HG03378 (cell line): ENCODE data around the gene PSMD13.
"Not testable (repeated sequence)": the region's sequence is repeated elsewhere in the genome, so short reads cannot be mapped to it uniquely, and the experiment has no call there.

ENCODE experiments used
- ATAC-seq: cut with Tn5 transposase; IDR thresholded peaks from one replicate; pipeline ENCODE4 v1.9.1; 2021; ENCODE audit warnings: mild to moderate bottlenecking, moderate library complexity; ENCODE audit not compliant: unreplicated experiment

Gene PSMD13

DNA sequence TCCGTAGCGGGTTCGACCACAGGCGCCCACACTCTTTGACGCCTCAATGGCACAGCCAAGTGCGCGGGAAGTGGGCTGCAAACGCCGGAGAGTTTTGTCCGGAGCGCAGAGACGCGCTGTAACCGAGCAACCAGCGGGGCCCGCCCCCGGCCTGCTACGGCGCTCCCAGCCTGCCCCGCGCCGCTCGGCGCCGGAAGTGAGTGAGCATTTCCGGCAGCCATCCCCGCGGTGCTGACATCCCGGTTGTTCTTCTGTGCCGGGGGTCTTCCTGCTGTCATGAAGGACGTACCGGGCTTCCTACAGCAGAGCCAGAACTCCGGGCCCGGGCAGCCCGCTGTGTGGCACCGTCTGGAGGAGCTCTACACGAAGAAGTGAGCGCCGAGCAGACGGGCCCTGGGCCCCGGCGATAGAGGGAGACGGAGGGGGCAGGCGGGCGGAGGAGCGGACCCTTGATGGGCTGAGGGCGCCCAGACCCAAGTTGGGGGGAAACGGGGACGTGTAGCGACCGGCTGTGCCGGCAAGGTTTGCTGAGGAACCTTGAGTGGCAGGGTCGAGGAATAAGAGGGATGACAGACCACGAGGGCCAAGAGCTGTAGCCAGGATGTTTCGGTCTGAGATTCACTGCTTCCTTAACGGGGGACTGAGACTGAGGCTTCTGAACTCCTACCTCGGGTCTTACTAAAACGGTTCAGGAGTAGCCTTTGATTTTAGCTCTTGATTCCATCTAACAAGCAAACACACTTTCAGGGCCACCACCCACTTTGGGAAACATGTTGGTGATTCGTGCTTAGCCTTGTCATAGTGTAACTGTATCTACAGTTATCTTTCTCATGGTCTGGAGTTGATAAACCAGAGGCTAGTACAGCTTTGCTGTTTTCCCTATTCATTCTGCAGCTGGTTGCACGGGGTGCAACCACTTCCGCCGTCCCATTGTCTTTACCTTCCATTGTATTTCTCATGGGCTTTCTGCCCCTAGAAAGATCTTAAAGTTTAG lies at the start of gene PSMD13:
Gene PSMD13 (plus strand): TSS at position 203 of the 994 bp plus-strand sequence. CDS start 74 bp downstream, at position 277.
- peak; percentile 52 for ATAC-seq

DNA sequence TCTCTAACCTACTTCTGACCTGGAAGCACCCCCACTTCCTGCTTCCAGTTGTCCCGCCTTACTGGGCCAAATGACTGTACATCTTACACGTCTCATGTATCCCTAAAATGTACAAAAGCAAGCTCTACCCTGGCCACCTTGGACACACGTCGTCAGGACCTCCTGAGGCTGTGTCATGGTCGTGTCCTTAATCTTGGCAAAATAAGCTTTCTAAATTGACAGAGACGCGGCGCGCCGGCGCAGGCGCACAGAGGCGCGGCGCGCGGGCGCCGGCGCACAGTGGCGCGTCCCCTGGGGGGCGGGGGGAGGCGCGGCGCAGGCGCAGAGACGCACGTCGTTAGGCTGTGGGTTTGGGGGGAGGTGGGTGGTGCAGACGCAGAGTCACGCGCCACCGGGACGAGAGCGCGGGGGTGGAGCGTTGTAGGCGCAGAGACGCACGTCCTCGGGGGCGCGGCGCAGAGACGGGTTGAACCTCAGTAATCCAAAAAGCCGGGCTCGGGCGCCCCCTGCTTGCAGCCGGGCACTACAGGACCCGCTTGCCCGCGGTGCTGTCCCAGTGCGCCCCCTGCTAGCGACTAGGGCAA lies 47.5 kb upstream of the PSMD13 start:
- ATAC-seq = not testable (repeated sequence)

DNA sequence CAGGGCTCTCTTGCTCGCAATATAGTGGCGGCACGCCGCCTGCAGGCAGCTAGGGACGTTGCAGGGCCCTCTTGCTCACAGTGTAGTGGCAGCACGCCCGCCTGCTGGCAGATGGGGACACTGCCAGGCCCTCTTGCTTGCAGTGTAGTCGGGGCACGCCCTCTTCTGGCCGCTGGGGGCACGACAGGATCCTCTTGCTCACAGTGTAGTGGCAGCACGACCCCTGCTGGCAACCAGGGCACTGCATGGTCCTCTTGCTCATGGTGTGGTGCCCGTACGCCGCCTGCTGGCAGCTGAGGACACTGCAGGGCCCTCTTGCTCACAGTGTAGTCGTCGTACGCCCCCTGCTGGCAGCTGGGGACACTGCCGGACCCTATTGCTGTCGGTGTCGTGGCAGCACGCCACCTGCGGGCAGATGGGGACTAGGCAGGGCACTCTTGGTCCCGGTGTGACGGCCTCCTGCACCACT lies 46.9 kb upstream of the PSMD13 start:
- peak; percentile 67 for ATAC-seq

DNA sequence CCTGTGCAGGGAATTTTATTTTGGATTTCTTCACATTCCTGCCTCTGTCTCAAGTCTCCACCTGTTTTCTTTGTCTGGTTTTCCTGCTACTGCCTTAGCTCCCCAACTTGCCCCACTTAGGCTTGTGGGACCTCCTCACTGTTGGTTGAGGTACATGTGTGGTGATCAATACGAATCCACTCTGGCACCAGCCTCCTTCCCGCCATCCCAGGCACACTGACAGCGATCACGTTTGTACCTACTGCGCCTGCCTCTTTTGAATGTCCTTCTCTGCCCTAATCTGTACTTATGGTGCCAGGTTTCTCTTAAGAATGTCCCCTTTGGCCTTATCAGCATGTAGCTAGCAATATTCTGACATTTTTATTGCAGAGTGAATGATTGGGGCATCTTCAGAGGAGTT lies 46.2 kb upstream of the PSMD13 start:
- not testable (repeated sequence) for ATAC-seq

DNA sequence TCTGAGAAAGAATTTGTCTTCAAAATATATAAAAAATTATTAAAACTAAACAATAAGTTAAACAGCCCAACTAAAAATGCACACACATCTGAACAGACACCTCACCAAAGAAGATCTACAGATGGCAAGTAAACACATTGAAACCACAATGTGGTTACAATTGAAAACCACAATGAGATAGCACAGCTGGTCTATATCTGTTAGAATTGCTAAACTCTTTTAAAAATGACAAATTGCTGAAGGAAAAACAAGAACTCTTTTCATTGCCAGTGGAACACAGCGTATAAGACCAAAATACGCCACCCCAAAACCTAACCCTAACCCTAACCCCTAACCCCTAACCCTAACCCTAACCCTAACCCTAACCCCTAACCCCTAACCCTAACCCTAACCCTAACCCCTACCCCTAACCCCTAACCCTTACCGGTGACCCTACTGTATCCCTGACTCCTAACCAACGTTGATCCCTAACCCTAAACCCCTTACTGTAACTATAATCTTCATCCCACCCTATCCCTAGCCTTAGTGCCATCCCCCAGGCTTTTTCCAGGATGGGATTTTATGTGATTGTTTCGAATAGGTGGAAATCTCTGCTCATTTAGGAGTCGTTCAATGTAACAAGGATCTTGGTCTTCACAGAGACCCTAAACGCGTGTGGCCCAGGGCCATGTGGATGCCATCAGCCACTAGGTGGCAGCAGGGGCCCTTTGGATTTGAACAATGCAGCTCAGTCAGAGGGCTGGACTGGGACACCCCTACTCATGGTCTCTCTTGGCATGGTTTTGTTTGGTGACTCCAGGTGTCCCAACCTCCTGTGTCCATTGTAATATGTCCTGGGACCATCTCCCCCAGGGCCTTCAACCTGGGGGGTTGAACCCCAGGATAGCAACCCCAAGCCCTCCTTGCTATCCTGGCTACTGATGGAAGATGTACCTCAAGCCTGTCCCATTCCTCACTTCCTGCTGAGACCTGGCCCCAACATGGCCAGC lies 45.0 kb upstream of the PSMD13 start:
- ATAC-seq = not testable (repeated sequence)

DNA sequence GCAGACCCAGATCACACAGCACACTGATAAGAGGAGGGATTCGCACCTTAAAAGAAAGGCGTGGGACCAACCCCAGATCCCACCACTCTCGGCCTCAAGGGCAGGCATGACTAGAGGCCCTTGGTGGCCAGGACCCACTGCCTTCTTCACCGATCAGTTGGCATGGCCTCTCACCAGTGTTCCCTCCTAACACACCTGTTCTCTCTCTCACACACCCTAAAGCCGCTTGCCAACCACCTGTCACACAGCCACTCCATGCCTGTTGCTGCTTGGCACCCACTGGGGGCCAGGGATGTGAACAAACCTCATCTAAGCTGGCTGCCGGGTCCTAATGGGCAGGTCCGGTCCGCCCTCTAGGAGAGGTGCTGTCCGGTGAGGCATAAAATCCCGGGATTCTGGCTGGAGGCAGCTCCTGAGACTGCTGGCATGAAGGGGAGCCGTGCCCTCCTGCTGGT lies 44.1 kb upstream of the PSMD13 start, which contains the start of gene SCGB1C1:
Gene SCGB1C1 (plus strand): TSS at position 405 of the 455 bp plus-strand sequence. CDS start 22 bp downstream, at position 427.
- not testable (repeated sequence) for ATAC-seq

DNA sequence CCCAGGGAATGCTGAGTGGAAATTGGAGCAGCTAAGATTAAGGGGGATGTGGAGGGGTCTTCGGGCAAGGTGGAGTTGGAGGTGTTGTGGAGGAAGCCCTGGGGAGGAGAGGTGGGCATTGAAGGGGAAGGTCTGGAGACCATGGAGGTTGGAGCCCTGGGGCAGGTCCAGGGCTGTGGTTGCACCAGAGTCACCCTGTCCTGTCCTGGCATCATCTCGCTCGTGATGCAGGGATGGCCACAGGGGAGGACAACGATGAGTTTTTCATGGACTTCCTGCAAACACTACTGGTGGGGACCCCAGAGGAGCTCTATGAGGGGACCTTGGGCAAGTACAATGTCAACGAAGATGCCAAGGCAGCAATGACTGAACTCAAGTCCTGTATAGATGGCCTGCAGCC lies 43.3 kb upstream of the PSMD13 start:
- not testable (repeated sequence) for ATAC-seq

DNA sequence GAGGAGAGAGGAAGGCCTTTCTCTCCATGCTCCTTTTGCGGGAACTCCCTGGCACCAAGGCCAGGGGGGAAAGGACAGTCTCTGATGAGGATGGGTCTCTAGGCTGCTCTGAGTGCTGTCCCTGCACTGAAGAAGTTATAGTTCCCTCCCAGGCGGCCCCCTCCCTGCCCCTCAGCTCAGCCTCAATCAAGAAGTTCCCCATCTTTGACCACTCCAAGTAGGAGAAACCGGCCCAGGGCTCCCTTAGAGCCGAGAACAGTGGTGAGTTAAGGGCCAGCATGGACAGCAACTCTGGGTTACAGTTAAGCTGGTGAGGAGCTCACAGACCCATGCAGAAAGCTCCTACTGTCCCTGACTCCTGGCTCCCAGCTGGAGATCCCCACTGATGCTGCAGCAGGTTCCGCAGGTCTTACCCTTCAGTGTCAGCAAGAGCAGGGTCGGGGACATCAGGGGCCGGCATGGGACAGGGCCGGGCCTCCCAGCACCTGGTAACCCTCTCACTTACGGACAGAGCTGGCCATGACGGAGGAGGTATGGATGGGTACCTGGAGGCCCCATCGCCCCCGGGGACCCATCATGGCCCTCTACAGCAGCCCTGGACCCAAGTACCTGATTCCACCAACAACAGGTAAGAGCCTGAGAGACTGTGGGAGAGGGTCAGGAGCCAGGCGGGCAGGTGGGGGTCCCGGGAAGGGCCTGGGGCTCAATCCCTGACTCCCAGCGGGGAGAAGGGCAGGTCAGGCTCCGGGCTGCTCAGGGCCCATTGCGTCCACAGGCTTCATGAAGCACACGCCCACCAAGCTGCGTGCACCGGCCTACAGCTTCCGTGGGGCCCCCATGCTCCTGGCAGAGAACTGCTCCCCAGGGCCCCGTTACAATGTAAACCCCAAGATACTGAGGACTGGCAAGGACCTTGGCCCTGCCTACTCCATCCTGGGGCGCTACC lies 39.7 kb upstream of the PSMD13 start:
- no peak for ATAC-seq

DNA sequence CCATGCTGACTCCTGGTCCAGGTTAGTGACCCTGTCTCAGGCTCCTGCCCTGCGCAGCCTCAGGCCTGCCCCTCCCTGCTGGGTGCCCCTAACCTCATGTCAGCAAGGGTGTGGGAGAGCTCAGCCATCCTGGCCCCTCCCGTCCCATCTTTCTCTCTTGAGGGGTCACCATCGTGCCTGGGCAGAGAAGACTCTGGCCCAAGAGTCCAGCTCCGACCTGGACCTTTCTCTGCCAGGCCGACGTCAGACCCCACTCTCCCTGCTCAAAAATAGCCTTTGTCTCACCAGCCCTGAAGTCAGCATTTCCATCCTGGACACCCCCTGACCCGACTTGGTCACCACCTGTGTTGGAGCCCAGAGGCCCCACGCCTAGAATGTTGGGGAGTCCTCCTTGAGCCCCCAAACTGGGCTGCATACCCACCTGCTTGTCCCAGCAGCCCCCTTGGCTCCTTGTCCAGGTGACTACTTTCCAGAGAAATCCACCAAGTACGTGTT lies 39.0 kb upstream of the PSMD13 start:
- no peak for ATAC-seq

DNA sequence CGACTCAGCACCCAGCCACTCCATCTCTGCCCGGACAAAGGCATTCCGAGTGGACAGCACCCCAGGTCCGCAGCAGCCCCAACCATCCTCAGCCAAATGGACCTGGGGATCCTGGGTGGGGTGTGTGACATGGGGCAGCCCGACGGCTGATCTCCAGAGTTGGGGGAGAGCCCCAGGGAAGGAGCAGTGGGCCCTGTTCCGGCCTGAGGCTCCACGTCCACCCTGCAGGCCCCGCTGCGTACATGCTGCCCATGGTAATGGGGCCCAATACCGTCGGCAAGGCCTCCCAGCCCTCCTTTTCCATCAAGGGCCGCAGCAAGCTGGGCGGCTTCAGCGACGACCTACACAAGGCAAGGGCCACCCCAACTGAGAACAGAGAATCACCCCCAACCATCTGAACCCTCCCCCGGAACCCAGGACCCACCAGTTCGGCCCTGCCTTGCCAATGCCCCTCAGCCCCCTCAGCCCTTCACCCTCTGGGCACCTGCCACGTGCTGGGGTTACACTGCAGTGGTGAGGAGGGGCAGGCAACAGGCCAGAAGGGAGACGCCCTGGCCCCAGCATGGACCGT lies 38.5 kb upstream of the PSMD13 start:
- ATAC-seq = no peak

DNA sequence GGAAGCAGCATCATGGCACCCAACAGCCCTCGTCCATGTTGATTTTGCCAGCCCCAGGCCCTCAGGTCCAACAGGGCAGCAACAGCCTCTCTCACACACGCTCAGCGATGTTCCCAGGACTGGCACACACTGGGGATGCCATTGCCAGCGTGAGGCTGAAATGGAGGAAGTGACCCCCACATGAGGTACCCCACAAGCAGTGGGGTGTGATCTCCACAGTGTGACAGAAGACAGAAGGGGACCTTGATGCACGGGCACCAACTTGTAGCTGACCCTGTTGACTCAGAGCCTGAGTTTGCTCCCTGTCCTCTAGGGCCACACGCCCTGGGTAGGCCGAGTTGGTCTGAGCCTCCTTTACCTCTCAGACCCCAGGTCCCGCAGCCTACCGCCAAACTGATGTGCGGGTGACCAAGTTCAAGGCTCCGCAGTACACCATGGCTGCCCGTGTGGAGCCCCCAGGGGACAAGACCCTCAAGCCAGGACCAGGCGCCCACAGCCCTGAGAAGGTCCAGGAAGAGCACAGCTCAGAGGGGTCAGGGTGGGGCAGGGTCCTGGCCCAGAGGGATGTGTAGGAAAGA lies 37.7 kb upstream of the PSMD13 start:
- no peak for ATAC-seq

DNA sequence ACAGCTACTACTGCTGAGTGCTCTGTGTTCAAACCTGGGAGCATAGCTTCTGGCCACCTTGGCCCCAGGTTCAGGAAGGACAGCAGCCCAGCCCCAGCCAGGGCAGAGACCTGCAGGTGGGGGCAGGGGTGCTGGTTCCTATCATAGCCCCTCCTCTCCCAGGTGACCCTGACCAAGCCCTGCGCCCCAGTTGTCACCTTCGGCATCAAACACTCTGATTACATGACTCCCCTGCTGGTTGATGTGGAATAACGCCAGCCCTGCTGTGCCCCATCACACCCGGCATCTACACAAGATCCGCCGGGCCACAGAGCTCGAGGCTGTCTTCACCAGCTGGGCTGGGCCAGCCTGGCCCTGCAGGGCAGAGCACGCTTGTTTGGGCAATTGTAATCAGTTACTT lies 37.0 kb upstream of the PSMD13 start:
- no peak for ATAC-seq

DNA sequence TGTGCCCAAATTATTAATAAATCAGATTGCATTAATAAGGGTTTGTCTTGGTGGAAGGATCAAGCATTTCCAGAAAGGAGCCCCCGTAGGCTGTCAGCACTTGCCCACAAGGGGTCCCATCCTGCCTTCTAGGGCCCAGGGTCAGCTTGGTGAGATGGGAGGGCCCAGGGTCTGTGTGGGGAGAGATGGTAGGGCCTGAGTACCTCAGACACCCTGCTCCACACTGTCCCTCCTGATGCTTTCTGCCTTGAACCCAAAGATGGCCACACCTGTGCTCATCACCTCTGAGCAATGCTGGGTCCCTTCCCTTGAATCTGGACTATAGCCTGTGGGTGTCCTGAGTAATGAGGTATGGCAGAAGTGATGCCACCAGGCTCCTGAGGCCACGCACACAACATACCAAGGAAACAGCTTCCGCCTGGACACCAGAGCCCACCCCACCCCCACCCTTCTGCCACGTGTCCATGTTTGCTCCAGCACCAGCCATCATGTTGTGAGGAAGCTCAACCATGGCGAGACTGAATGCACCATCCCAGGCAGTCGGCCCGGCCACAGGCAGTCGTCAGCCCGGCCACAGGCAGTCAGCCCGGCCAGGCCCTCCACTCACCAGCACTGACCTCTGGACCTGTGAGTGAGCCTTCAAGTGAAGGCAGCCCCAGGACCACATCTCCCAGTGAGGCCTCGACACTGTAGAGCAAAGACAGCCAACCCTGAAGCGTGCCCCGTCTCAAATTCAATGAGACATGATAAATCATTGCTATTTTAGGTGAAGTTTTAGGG lies 36.4 kb upstream of the PSMD13 start:
- no peak for ATAC-seq

DNA sequence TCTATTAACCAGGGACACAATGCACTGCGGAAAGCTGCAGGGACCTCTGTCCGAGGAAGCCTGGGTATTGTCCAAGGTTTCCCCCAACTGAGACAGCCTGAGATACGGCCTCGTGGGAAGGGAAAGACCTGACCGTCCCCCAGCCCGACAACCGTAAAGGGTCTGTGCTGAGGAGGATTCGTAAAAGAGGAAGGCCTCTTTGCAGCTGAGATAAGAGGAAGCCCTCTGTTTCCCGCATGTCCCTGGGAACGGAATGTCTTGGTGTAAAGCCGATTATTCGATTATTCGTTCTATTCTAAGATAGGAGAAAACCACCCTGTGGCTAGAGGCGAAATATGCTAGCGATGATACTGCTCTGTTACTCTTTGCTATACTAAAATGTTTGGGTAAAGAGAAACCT lies 34.8 kb upstream of the PSMD13 start:
- ATAC-seq = no peak

DNA sequence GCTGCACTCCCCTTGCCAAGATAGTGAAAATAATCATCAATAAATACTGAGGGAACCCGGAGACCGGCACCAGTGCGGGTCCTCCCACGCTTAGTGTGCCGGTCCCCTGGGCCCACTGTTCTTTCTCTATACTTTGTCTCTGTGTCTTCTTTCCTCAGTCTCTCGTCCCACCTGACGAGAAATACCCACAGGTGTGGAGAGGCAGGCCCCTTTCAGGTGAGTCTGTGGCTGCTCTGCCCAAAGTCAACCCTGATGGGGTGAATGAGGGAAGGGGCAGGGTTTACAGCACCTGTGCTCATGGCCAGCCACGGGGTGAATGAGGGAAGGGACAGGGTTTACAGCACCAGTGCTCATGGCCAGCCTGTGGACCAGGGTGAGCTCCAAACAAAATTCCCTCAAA lies 34.3 kb upstream of the PSMD13 start:
- ATAC-seq = no peak

DNA sequence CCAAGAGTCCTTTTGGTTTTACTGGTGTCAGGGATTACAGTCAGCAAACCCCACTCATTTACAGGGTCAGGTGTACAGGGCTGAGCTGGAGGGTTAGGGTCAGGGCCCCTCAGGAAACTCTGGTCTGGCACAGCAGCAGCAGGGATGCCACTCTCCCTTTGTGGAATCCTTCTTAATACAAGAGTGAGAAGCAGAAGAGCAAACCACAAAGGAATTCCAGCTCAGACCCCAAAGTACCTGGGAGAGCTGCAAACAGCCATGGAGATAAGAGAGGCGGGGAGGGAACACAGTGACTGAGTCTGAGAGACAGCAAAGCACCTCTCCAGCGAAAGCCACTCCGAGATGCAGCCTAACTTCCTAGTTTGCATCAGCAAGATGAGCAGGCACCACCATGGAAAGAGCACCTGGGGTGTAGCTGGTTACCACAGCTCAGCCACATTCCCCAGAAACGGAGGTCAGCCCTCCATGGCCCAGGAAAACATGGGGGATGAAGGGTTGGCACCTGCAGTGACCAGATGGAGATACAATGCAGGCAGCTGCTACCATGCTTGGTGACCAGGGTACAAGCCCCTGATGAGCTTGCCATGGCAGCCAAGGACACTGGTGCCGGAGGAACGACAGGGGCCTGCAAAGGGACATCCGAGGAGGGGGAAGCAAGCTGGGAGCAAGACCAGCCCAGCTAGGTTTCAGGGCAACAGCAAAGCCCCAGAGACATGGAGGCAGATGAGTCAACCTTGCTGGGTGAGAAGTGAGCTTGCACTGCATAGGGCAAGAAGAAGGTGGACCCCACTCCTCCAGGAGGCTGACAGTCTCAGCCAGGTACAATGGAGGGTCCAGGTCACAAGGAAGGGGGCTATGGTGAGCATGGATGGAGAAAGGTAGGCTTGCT lies 33.5 kb upstream of the PSMD13 start:
- no peak for ATAC-seq
